ENCODE data around the gene ATAT1. TPM values are rescaled to one million over a fixed set of nuclear protein-coding genes. Genes with fewer than 3 reads are reported as not detected.

ATAT1 gene
- total and polyA plus RNA-seq, 2 of the 13 experiments (the other 11 are each of a cell fraction or from before 2014, with no cell fraction given), result 9.2 to 23.6 TPM

DNA sequence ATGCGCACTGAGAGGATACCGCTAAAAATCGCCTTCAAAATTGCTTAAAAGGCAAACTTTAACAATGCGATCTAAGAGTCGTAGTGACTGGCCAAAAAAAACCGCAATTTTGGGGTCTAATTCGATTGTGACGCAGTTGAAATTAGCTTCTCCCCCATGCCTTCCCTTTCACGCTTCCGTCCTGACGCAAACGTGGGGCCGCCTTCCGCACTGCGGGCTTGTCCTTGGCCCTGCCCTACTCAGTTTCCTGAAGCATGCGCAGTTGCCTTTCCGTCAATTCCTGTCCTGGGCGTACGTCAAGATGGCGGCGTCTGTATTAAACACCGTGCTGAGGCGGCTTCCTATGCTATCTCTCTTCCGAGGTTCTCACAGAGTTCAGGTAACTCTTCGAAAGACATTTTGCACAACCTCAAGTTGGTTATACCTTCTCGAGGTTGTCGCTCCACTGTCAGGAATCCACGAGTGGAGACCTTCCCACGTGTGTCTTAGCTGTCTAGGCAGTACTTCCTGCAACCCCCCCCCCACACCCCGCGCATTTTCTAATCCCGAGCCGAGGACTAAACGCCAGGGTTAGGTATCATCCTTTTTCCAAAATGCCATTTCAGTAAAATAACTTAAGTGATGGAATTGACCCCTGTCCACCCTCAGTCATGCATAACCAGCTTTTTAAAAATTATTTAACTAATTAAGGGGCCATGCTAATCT, 9.0 kb upstream of the ATAT1 start, which contains the start of gene MRPS18B (continued):
- TF ChIP-seq AHDC1 (CRISPR knock-in tag; IDR thresholded peaks at IDR 0.05; ENCODE audit: borderline replicate concordance), result 0 out of 2 replicates have a peak, but pooled peaks have one; percentile 47

DNA sequence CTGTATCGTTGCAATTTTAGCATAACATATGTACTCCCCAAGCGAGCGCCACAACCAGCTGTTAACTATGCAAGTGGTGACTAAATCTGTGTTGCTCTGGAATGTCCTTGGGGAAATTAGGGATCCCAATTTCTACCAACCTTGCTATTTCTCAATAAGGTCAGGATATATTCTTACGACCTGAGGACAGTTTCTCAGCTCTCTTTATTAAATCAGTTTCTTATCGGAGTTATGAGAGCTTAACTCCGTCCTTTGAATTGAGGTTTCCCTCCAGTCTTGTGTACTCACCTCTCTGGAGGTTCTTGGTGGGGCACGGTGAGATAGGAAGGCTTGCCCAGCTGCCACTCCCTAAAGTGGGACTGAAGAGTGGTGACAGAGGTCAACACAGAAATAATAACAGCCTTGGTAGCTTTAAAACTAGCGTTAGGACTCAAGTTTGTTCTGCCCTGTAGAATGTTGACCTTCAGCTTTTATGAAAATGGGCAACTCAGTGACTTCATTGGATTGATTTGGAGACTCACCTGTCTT, 8.3 kb upstream of the ATAT1 start:
- in situ Hi-C loops (cut with HindIII; ENCODE audit: extremely low pct_ligation_motif_present, low pct_unique_long_range_greater_than_20kb), result no loop called here
- Histone ChIP-seq H4K20me1 (ENCODE audit: insufficient read depth, low read length) (peaks cover 12% of the 10 kb centered on the region), H3K36me3 (replicated peaks in 1 of 2; ENCODE audit: control insufficient read depth in 1 of 2, insufficient read depth in 2 of 2, low read length in 2 of 2) (peaks cover 8 to 28% of the 10 kb centered on the region in 2 experiments), H3K9ac (ENCODE audit: insufficient read depth, low read depth, low read length) (peak overlapping the region; percentile 100), H3K27me3 (ENCODE audit: control insufficient read depth in 1 of 2, insufficient read depth in 2 of 2, low read length in 2 of 2) (no peaks in the 10 kb centered on the region; a peak in 1 of 5 replicates), H3K9me3 (ENCODE audit: low read length) (no peaks in the 10 kb centered on the region), H3K4me2 (ENCODE audit: low read depth, low read length) (peak overlapping the region; percentile 78), H3K79me2 (ENCODE audit: insufficient read depth, low read length) (peaks cover 44% of the 10 kb centered on the region), H3K4me1 (ENCODE audit: insufficient read depth, low read length) (peaks cover 27% of the 10 kb centered on the region), H3K27ac (ENCODE audit: extremely low read length, insufficient read depth, low read length) (peak overlapping the region; percentile 96), H2AFZ (ENCODE audit: low read length) (no peak overlapping the region), H3K4me3 (replicated peaks in 1 of 3; ENCODE audit: insufficient read depth in 1 of 3, low read depth in 2 of 3, low read length in 3 of 3) (peak overlapping the region; percentile 83 to 90 (median 89))
- ChIA-PET CTCF (ENCODE audit: low intra/inter-chr PET ratio, low total read pairs) (interaction anchor here (0.9 kb wide), 1 partner anchor 104 kb away, joined by 3 read pairs; no protein-coding TSS in a partner anchor), POLR2A (interaction anchor here (0.8 to 2.6 kb wide), 29 partner anchors 8 to 290 kb away, joined by 3 to 36 read pairs (median 7); partner anchors contain the start of genes ABCF1, ATAT1, C6orf136 and DDR1)
- intact Hi-C loops (cut with micrococcal nuclease; ENCODE audit: unreplicated experiment), result loop anchor here (5.0 kb wide), 1 partner anchor 39 kb away; no protein-coding TSS in a partner anchor
- peak; percentile 25 for DNase-seq (ENCODE audit: low spot score)
- ATAC-seq, result no peak
- no peak for FAIRE-seq
- no TSS peak for BruUV-seq (replicated peaks)
- WGBS (ENCODE audit: low lambda C conversion rate), result 1% methylated on average over 8 of the region's 8 CpGs
- TF ChIP-seq EP300 (IDR thresholded peaks at IDR 0.05; ENCODE audit: low read depth in 2 of 2, low read length in 2 of 2) (no peak), EP300 (CRISPR knock-in tag; IDR thresholded peaks at IDR 0.05; ENCODE audit: borderline replicate concordance) (no peak), HOXD1 (CRISPR knock-in tag; IDR thresholded peaks at IDR 0.05) (no peak), HOXA7 (CRISPR knock-in tag; IDR thresholded peaks at IDR 0.05) (no peak), ZFP90 (CRISPR knock-in tag; IDR thresholded peaks at IDR 0.05; ENCODE audit: borderline replicate concordance) (no peak), EED (CRISPR knock-in tag; IDR thresholded peaks at IDR 0.05) (no peak), NFE2L1 (CRISPR knock-in tag; IDR thresholded peaks at IDR 0.05; ENCODE audit: borderline replicate concordance) (no peak), ZNF205 (CRISPR knock-in tag; IDR thresholded peaks at IDR 0.05) (0 out of 2 replicates have a peak, but pooled peaks have one; percentile 25), ZNF580 (CRISPR knock-in tag; IDR thresholded peaks at IDR 0.05; ENCODE audit: borderline replicate concordance, low read depth) (no peak), ARNT (IDR thresholded peaks at IDR 0.05) (no peak), CBX2 (IDR thresholded peaks at IDR 0.05; ENCODE audit: low read depth, low read length) (no peak), CBX2 (CRISPR knock-in tag; IDR thresholded peaks at IDR 0.05; ENCODE audit: low read depth) (no peak), SP2 (CRISPR knock-in tag; IDR thresholded peaks at IDR 0.05) (no peak)
- TF ChIP-seq, protein P1, sequence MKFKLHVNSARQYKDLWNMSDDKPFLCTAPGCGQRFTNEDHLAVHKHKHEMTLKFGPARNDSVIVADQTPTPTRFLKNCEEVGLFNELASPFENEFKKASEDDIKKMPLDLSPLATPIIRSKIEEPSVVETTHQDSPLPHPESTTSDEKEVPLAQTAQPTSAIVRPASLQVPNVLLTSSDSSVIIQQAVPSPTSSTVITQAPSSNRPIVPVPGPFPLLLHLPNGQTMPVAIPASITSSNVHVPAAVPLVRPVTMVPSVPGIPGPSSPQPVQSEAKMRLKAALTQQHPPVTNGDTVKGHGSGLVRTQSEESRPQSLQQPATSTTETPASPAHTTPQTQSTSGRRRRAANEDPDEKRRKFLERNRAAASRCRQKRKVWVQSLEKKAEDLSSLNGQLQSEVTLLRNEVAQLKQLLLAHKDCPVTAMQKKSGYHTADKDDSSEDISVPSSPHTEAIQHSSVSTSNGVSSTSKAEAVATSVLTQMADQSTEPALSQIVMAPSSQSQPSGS (CRISPR knock-in tag; IDR thresholded peaks at IDR 0.05), result no peak
